Upper lobe of left lung (tissue), 4 donors: Measurements from ENCODE around the gene ZNHIT2.

Experiments
- EP300 ChIP-seq, 4 donors: sonication (generic); formaldehyde crosslinking; IDR thresholded peaks; one replicate each; pipeline ENCODE4 v1.5.1; 2017; ENCODE audit warnings: antibody characterized with exemption in 4 of 4, control low read depth in 2 of 4
- POLR2A ChIP-seq, 4 donors: fragments of 450-650 bp; IDR thresholded peaks; one replicate each; pipeline ENCODE4 v1.5.1; 2016 to 2017; ENCODE audit warnings: antibody characterized with exemption in 4 of 4, mild to moderate bottlenecking in 2 of 4
- POLR2AphosphoS5 ChIP-seq, 2 donors: sonication (generic); formaldehyde crosslinking; IDR thresholded peaks; one replicate each; pipeline ENCODE4 v1.5.1; 2017; ENCODE audit warnings: antibody characterized with exemption in 2 of 2
- TF ChIP-seq, protein P1 (sequence below), 6 experiments: fragments of 450-650 bp in 4 of 6; fragments of 200-600 bp in 2 of 6; sonication (generic) in 2 of 6; IDR thresholded peaks; one replicate each; pipeline ENCODE4 v1.5.1; 2016 to 2019; ENCODE audit warnings: antibody characterized with exemption in 6 of 6

DNA sequence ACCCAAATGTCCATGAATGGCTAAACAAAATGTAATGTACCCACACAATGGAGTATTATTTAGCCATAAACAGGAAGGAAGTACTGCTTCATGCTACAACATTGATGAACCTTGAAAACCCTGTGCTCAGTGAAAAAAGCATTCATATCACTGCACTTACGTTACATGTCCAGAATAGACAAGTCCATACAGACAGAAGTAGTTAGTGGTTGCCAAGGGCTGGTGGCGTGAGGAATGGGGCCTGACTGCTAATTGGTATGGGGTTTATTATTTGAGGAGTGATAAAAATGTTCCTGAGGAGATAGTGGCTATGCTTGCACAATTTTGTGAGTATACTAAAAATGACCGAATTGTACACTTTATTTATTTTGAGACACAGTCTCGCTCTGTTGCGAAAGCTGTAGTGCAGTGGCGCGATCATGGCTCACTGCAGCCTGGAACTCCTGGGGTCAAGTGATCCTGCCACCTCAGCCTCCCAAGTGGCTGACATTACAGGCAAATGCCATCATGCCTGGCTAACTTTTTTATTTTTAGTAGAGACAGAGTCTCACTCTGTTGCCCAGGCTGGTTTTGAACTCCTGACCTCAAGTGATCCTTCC is 24.5 kb upstream of the ZNHIT2 start:
- TF ChIP-seq EP300 (IDR thresholded peaks at IDR 0.05) (no peak), POLR2A (IDR thresholded peaks at IDR 0.05) (no peak), POLR2AphosphoS5 (IDR thresholded peaks at IDR 0.05) (no peak)
- TF ChIP-seq, protein P1, sequence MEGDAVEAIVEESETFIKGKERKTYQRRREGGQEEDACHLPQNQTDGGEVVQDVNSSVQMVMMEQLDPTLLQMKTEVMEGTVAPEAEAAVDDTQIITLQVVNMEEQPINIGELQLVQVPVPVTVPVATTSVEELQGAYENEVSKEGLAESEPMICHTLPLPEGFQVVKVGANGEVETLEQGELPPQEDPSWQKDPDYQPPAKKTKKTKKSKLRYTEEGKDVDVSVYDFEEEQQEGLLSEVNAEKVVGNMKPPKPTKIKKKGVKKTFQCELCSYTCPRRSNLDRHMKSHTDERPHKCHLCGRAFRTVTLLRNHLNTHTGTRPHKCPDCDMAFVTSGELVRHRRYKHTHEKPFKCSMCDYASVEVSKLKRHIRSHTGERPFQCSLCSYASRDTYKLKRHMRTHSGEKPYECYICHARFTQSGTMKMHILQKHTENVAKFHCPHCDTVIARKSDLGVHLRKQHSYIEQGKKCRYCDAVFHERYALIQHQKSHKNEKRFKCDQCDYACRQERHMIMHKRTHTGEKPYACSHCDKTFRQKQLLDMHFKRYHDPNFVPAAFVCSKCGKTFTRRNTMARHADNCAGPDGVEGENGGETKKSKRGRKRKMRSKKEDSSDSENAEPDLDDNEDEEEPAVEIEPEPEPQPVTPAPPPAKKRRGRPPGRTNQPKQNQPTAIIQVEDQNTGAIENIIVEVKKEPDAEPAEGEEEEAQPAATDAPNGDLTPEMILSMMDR (IDR thresholded peaks at IDR 0.05), result no peak
